Hematopoietic multipotent progenitor cell treated with erythropoietin and hydrocortisone succinate and interleukin-3 and kit ligand, for 6 days (in vitro differentiated cells): ENCODE data around the gene EIF4EBP3.
"Not testable (repeated sequence)": the region's sequence is repeated elsewhere in the genome, so short reads cannot be mapped to it uniquely, and the experiment has no call there.

Experiments
- DNase-seq: peaks from one replicate; pipeline ENCODE4 v3.0.0-alpha.2; 2015

EIF4EBP3 gene

GRCh38 chr5:140579188-140579747 lies 31.8 kb downstream of the EIF4EBP3 start:
- not testable (repeated sequence) for DNase-seq

GRCh38 chr5:140587495-140587894 lies 40.0 kb downstream of the EIF4EBP3 start:
- no peak for DNase-seq

GRCh38 chr5:140588311-140589070 lies 41.0 kb downstream of the EIF4EBP3 start:
- DNase-seq = no peak

- no peak for DNase-seq
These were observed 43.4 kb downstream of the EIF4EBP3 start for GRCh38 chr5:140590861-140591260.

- DNase-seq = no peak
These were observed 44.4 kb downstream of the EIF4EBP3 start for GRCh38 chr5:140591747-140592372.

- DNase-seq = not testable (repeated sequence)
These were observed 45.6 kb downstream of the EIF4EBP3 start for GRCh38 chr5:140593070-140593469.

- no peak for DNase-seq
These were observed 46.7 kb downstream of the EIF4EBP3 start for GRCh38 chr5:140594169-140594568.

- peak; percentile 86 for DNase-seq
These were observed 48.3 kb downstream of the EIF4EBP3 start for GRCh38 chr5:140595538-140596300.

GRCh38 chr5:140596321-140596741 lies 48.9 kb downstream of the EIF4EBP3 start:
- DNase-seq = no peak

- no peak for DNase-seq
These were observed 51.4 kb downstream of the EIF4EBP3 start for GRCh38 chr5:140598836-140599235.
